Fibroblast of skin of right biceps (primary cell): ENCODE results near the gene CTNND2.
"Not testable (repeated sequence)": the region's sequence is repeated elsewhere in the genome, so short reads cannot be mapped to it uniquely, and the experiment has no call there.

Experiments used
- DNase-seq: peaks from one replicate; pipeline ENCODE4 v3.0.0-alpha.2; 2013

The CTNND2 gene

GRCh38 chr5:11672385-11673085, 231.7 kb downstream of the CTNND2 start:
- DNase-seq, result no peak

GRCh38 chr5:11658376-11658775, 245.9 kb downstream of the CTNND2 start:
- DNase-seq, result no peak

GRCh38 chr5:11656916-11657315, 247.3 kb downstream of the CTNND2 start:
- no peak for DNase-seq

GRCh38 chr5:11655681-11656080, 248.6 kb downstream of the CTNND2 start:
- no peak for DNase-seq

- DNase-seq, result no peak
Measured at GRCh38 chr5:11650936-11651335, 253.3 kb downstream of the CTNND2 start.

- DNase-seq, result no peak
Measured at GRCh38 chr5:11646141-11646540, 258.1 kb downstream of the CTNND2 start.

GRCh38 chr5:11642438-11642837, 261.8 kb downstream of the CTNND2 start:
- no peak for DNase-seq

- no peak for DNase-seq
Measured at GRCh38 chr5:11640158-11640873, 263.9 kb downstream of the CTNND2 start.

- DNase-seq, result no peak
Measured at GRCh38 chr5:11622785-11623184, 281.5 kb downstream of the CTNND2 start.

- DNase-seq, result no peak
Measured at GRCh38 chr5:11620172-11620571, 284.1 kb downstream of the CTNND2 start.

- DNase-seq, result no peak
Measured at GRCh38 chr5:11619339-11620024, 284.8 kb downstream of the CTNND2 start.

- no peak for DNase-seq
Measured at GRCh38 chr5:11617080-11617479, 287.2 kb downstream of the CTNND2 start.

- not testable (repeated sequence) for DNase-seq
Measured at GRCh38 chr5:11616624-11617023, 287.6 kb downstream of the CTNND2 start.

- DNase-seq, result no peak
Measured at GRCh38 chr5:11611011-11611410, 293.2 kb downstream of the CTNND2 start.

GRCh38 chr5:11609570-11610303, 294.5 kb downstream of the CTNND2 start:
- DNase-seq, result no peak

GRCh38 chr5:11608530-11608929, 295.7 kb downstream of the CTNND2 start:
- DNase-seq, result no peak

GRCh38 chr5:11607944-11608483, 296.2 kb downstream of the CTNND2 start:
- DNase-seq, result no peak

GRCh38 chr5:11602298-11602697, 301.9 kb downstream of the CTNND2 start:
- DNase-seq, result no peak

- DNase-seq, result no peak
Measured at GRCh38 chr5:11599499-11599898, 304.7 kb downstream of the CTNND2 start.

GRCh38 chr5:11596657-11597071, 307.6 kb downstream of the CTNND2 start:
- DNase-seq, result no peak

GRCh38 chr5:11596185-11596584, 308.1 kb downstream of the CTNND2 start:
- DNase-seq, result no peak

GRCh38 chr5:11595045-11595444, 309.2 kb downstream of the CTNND2 start:
- no peak for DNase-seq

GRCh38 chr5:11594021-11594420, 310.2 kb downstream of the CTNND2 start:
- no peak for DNase-seq
